ENCODE results near the gene SPATS2L. TPM values are rescaled to one million over a fixed set of nuclear protein-coding genes. Genes with fewer than 3 reads are reported as not detected.

The SPATS2L gene
- total RNA-seq, 1 donor from 2014 or later: 92.7 TPM

GRCh38 chr2:200471928-200472645 lies 165.6 kb downstream of the SPATS2L start:
- TF ChIP-seq CTCF (IDR thresholded peaks at IDR 0.05): no peak
- Histone ChIP-seq H3K27me3 (no peaks in the 10 kb centered on the region), H3K36me3 (peaks cover 76% of the 10 kb centered on the region), H3K4me3 (no peak overlapping the region), H3K9me3 (no peaks in the 10 kb centered on the region), H3K27ac (no peak overlapping the region), H3K4me1 (peaks cover 4% of the 10 kb centered on the region)
- ATAC-seq (no peak), DNase-seq (no peak)
- intact Hi-C loops (cut with DNase I): no loop called here

GRCh38 chr2:200472853-200473464 lies 166.5 kb downstream of the SPATS2L start:
- ATAC-seq: no peak
- Histone ChIP-seq H3K36me3 (peaks cover 73% of the 10 kb centered on the region), H3K9me3 (no peaks in the 10 kb centered on the region), H3K4me3 (no peak overlapping the region), H3K4me1 (no peaks in the 10 kb centered on the region), H3K27ac (no peak overlapping the region), H3K27me3 (no peaks in the 10 kb centered on the region)
- no peak for DNase-seq
- intact Hi-C loops (cut with DNase I): no loop called here
- no peak for TF ChIP-seq CTCF (IDR thresholded peaks at IDR 0.05)

DNA sequence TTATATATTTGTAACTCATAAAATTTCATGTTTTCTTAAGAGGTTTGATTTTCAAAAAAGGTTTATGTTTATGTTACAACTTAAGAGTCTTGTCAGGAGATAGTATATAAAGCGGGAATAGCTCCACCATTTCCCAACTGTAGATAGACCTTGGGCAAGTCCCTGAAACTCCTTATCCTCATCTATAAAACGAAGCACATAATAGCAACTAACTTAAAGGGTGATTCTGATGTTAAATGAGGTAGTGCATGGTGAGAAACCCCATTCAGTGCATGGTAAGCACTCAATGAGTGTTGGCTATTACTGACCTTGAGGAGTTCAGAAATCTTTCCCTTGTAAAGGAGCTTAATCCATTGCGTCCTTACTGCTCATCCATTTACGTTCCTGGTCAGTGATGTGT lies 169.3 kb downstream of the SPATS2L start:
- DNase-seq (no peak), ATAC-seq (no peak)
- no peak overlapping the region for H3K4me3 ChIP-seq
- TF ChIP-seq CTCF (IDR thresholded peaks at IDR 0.05): no peak
- intact Hi-C loops (cut with DNase I): loop anchor here (5.0 kb wide), 1 partner anchor 493 kb away; no protein-coding TSS in a partner anchor
- H3K27ac ChIP-seq: no peak overlapping the region
- H3K4me1 ChIP-seq: no peaks in the 10 kb centered on the region
- peaks cover 47% of the 10 kb centered on the region for H3K36me3 ChIP-seq
- no peaks in the 10 kb centered on the region for H3K9me3 ChIP-seq
- H3K27me3 ChIP-seq: no peaks in the 10 kb centered on the region

GRCh38 chr2:200476836-200477235 lies 170.3 kb downstream of the SPATS2L start:
- H3K27ac ChIP-seq: no peak overlapping the region
- no peak for TF ChIP-seq CTCF (IDR thresholded peaks at IDR 0.05)
- no peaks in the 10 kb centered on the region for H3K4me1 ChIP-seq
- H3K4me3 ChIP-seq: no peak overlapping the region
- H3K36me3 ChIP-seq: peaks cover 43% of the 10 kb centered on the region
- intact Hi-C loops (cut with DNase I): loop anchor here (5.0 kb wide), 1 partner anchor 495 kb away; no protein-coding TSS in a partner anchor
- no peaks in the 10 kb centered on the region for H3K27me3 ChIP-seq
- no peaks in the 10 kb centered on the region for H3K9me3 ChIP-seq
- DNase-seq (no peak), ATAC-seq (no peak)

GRCh38 chr2:200477667-200478131 lies 171.2 kb downstream of the SPATS2L start:
- intact Hi-C loops (cut with DNase I): loop anchor here (5.0 kb wide), 1 partner anchor 495 kb away; no protein-coding TSS in a partner anchor
- no peak for DNase-seq

More at GRCh38 chr2:200477667-200478131, 171.2 kb downstream of the SPATS2L start:
- ATAC-seq: no peak
- Histone ChIP-seq H3K36me3 (peaks cover 34% of the 10 kb centered on the region), H3K27ac (no peak overlapping the region), H3K4me1 (no peaks in the 10 kb centered on the region), H3K4me3 (no peak overlapping the region), H3K9me3 (no peaks in the 10 kb centered on the region), H3K27me3 (no peaks in the 10 kb centered on the region)
- no peak for TF ChIP-seq CTCF (IDR thresholded peaks at IDR 0.05)
